Fibroblast of skin of back (primary cell): Measurements from ENCODE around the gene TPD52L2. TPM values are rescaled to one million over a fixed set of nuclear protein-coding genes. Genes with fewer than 3 reads are reported as not detected.

Experiments used
- DNase-seq: peaks from one replicate; pipeline ENCODE4 v3.0.0-alpha.2; 2013
- polyA plus RNA-seq, 2 experiments: library from polyadenylated mRNA; unstranded; fragments of 120-200 nt; gene quantifications; one replicate each; pipeline ENCODE4 v1.2.1, GENCODE V29; 2013; ENCODE audit not compliant: insufficient read length in 2 of 2

TPD52L2 gene
- polyA plus RNA-seq (2013, experiment 1 of 2; ENCODE audit: insufficient read length): 168 TPM
- 157 TPM for polyA plus RNA-seq (2013, experiment 2 of 2; ENCODE audit: insufficient read length)

DNA sequence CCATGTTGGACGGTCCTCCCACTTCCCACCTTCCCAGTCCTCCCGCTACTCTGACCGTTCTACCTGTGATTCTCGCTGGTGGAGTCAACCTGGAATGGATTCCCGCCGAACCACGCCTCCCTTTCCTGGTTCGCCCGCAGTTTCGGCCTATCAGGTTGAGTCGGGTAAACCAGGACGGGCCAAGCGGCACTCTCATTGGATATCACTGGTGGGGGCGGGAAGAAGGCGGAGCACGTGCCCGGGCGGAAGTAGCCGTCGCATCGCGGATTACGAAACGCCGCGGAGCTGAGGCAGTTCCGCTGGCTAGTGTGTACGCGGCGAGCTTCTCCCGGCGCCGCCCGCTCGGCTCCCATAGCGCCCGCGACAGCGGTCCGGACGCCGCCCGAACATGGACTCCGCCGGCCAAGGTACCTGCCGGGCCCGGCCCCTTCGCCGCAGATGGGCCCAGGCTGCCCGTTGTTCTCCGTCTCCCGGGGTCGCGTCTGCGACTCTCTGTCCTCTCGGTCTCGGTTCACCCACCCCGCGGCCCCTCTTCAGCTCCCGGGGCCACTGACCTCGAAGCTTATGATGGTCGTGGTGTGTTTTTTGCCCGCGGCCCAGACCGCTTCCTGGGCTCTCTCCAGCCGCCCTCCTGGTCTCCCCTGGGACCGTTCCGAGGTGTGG lies at the start of gene TPD52L2:
Gene TPD52L2, plus strand, starts transcription at position 293 of the 663 bp plus-strand sequence. Its CDS starts 96 bp downstream, at position 389.
- DNase-seq: peak; percentile 98

- DNase-seq: no peak
Observed at GRCh38 chr20:63815615-63816253, 49.3 kb upstream of the TPD52L2 start.

DNA sequence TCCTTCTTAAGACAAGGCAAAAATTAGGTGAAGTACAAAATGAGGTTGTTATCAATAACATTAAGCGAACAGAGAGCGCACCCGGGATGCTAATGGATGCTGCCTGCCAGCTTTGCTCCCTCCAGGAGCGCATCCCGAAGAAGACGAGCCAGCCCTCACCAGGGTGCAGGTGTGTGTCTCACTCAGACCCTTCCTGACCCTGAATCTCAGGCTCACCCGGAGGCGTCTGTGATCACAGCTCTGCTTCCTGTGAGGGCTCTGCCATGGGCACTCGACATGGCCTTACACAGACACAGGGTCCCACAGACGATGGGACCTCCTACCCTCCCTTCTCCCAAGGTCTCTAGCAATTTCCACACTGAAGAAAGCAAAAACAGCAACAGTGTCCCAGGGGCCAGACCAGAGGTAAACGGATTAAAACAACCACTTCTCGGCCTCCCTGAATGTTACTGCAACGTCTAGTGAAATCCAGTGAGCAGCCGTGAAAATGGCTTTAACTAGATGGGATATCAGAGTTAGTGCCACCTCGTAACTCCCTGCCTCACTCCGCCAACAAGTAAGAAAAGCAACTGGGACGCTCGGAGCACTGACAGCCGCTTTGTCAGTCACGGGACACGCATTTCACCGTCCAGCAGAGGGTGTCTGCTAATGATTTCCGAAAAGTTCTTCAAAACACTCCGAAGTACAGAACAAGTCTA lies 45.7 kb upstream of the TPD52L2 start:
- peak; percentile 11 for DNase-seq

DNA sequence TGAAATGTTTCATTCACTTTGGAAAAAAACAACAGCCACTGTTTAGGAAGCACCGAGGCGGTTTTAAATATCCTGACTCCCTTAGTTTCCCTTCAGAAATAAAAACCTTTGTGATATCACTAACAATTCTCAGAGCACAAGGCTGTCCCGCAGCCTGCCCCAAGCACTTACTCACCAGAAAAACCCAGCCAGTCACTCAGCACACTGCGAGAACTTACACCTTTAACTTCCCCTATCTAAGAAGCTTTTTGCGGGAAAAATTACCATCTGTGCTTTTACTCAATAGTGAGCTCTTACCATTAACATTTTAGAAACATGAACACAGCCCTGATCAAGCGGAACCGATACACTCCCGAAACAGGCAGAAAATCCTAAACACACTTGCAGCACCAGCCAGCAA lies 43.3 kb upstream of the TPD52L2 start:
- no peak for DNase-seq

DNA sequence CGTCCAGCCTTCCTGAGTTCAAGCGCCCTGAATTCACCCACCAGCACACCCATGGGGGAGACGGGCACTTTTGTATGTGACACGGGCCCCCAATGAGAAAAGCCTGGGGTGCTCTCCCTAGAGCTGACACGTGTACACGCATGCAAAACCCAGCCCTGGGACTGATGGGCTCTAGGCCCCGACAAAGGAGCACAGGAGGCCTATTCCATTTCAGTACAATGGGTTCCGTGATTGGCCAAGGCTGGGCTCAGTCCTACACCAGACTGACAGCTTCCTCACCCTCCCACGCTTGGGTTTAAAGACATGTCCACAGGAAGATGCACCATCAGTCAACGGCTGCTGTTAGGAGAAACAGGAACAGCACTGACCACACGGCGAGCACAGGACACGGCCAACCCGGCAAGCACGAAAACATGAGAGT lies 42.8 kb upstream of the TPD52L2 start:
- no peak for DNase-seq

DNA sequence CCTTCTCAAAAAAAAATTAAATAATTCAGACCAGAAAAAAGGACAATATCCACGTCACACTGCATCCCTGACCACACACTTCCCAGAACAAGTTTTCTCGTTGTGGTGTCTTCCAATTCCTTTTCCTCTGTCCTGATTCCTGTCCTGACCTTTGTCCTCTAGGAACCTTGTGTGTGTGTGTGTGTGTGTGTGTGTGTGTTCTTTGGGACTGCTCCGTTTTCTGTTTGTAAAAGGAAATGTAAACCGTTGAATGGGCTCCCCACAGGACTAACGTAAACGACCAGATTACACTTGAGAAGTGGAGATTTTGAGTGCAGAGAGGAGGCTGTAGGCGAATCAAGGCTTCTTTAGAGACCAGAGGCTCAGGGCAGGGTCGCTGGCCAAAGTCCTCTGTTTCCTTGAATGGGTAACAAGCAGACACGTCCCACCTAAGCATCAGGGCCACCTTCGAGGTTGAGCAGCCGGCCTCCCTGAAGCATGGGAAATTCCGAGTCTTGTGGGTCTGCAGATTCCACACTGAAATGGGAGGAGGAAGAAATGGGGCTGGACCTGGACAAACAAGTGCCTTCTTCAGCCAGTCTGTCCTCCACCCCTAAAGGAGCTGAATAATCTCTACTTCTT lies 41.3 kb upstream of the TPD52L2 start:
- no peak for DNase-seq

- DNase-seq: no peak
Observed at GRCh38 chr20:63825331-63826118, 39.5 kb upstream of the TPD52L2 start.

DNA sequence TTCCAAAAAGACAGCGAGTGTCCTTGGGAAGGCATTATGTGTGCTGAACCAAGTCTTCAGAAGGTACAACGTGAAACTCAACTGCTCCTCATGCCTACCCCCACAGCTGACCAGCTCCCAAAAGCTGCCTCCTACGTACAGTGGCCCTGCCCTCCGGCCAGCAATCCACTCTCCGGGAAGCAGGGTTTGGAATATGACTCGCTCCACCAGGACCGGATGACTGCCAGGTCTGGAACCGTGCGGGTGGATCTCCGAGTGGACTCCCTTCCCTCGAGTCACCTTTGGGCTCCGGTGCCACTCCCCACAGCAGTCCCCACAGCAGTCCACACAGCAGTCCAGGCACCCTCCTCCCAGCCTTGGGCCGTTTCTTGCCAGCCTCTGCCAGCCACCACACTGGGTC lies 38.3 kb upstream of the TPD52L2 start:
- DNase-seq: no peak

DNA sequence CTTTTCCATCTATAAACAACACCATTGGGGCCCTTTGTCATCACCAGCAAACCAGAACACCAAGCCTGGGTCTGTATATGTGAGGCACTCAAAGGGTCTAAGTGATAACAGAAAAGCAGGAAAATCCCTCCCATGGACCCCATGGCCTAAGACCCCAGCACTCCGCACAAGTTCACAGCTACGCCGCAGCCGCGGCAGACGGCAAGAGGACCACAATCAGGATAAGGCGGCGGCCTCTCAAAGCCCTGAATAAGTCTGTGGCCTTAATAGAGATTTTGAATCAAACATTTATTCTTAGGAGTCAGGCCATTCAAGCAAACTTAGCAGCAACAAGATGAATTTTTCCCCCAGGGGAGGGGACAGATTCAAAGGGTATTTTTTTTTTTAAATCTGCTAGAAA lies 36.9 kb upstream of the TPD52L2 start:
- DNase-seq: no peak

DNA sequence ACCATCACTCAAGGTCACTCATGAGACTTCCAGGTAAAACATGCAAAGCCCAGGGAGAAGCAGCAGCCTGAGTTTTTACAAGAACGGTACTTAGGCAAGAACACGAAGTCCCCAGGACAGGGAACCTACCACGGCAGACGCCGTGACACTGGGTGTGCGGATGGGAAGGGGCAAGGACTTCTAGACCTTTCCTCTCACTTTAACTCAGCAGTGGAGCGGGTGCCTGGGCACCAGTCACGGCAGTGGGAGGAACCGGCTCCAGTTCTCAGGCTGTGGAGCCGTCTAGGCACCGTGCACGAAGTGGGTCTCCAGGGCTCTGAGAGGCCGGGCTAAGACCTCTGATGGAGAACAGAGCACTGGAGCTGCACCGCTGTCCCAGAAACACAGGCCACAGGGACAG lies 36.5 kb upstream of the TPD52L2 start:
- no peak for DNase-seq

- DNase-seq: no peak
Observed at GRCh38 chr20:63828951-63829350, 36.1 kb upstream of the TPD52L2 start.

DNA sequence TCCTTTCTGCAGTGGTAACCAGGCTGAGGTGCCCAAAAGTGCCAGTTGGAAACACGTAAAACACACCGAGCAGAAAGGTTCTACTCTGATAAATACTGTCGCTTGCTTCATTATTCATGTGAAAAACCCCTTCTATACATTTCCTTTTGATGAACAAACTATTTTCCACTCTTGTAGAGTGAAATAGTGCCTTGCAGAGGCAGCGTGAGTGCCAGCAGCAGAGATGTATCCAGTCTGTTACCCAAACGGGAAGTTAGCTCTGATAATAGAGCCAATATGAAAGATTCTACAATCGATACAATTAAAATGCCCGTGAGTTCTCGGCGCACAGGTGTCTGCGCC lies 35.5 kb upstream of the TPD52L2 start:
- DNase-seq: no peak

DNA sequence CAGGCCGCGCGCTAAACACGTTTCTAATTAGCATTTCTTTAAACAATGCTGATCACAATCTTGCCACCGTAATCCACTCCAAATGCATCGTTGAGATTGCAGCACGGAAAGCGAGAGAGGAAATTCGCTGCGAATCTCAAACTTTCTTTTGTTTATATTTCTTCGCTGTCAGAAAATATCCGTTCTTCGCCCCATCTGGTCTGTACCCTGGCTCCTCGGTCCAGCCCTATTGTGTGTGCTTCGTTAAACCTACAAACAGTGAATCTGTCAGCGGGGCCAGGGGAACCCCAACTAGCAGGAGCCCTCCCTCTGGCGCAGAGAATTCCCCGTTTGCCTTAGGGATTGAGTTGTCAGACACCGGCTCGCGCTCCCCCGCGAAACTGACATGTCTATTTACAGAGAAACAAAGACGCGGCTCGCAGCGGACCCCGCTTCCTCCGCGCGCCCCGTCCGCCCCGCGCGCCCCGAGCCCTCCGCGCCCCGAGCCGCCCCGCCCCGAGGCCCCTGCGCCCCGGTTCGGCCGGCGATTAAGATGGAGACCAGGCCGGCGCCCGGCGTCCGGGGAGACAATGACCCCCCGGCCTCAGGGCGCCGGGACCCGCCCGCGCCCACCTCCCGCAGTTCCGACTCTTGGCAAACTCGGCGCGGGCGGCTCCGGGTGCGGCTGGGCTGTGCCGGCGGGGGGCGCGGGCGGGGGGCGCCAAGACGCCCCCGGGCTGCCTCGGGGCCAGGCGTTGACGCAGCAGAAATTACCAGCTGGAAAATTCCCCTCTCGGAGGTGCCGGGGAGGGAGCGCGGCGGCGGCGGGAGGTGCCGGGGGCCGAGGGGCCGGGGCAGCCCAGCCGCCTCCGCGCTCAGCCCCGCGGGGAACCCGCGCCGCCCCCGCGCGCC lies 34.9 kb upstream of the TPD52L2 start:
- no peak for DNase-seq

DNA sequence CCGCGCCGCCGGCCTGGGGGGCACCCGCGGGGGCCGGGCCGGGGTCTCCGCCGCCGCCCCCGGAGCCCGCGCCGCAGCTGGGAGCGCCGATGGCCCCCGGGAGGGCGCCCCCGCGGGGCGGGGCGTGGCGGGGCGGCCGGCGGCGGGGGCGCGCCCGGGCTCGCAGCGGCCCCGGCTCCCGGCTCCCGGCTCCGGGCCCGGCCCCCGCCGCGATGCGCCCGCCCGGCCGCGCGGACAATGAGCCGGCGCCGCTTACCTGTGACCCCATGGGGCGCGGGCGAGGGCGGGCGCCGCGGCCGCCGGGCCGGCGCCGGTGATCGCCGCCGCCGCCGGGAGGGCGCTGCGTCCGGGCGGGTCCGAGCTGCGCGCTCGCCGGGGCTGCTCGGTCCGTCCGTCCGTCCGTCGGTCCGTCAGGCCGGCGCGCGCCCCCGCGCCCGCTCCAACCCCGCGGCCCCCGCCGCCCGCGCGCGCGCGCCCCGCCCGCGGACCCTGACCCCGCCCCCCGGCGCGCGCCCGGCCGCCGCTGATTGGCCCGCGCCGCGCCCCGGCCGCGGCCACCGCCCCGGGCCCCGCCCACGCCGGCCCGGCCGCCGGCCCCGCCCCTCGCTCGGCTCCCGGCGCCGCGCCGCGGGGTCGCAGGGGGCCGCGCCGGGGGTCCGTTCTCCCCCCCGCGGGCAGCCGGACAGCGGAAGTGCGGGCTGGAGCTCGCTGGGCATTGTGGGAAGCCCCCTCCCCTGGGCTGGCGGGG lies 34.1 kb upstream of the TPD52L2 start, which contains the start of gene ZBTB46:
Gene ZBTB46, minus strand, starts transcription at position 424 of the 748 bp plus-strand sequence. CDS start 40,507 bp downstream, outside the sequence.
- peak; percentile 46 for DNase-seq

- DNase-seq: no peak
Observed at GRCh38 chr20:63831646-63831992, 33.5 kb upstream of the TPD52L2 start.

DNA sequence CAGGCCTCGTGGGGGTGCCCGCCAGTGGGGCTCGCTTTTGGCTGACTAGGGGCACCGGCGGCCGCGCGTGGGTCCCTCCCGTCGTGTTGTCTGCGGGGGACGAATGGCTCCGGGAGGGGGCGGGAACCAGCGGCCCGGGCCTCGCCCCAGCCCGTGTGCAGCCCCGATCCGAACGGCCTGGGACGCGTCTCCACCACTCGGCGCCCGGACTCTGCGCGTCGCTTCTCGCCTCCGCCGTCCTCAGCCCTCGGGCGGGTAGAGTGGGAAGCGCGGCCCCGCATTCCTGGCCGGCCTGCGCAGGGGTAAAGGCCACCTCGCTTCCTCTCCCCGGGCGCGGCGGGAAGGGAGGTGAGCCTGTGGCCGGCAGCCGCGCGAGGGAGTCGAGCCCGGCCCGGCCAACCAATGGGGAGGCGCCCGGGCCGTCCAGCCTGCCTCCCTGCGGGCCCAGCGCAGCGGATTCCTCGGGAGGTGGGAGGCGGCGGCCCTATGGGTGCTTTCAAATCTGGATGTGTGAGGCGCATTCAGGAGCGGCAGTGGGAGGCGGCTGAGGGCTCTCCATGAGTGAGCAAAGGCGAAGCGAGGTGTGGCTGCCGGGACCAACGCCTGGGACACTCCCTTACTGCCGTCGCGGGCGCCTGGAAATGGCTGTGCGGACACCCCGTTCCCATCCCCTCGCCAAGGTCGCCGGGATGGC lies 32.9 kb upstream of the TPD52L2 start:
- peak; percentile 6 for DNase-seq

DNA sequence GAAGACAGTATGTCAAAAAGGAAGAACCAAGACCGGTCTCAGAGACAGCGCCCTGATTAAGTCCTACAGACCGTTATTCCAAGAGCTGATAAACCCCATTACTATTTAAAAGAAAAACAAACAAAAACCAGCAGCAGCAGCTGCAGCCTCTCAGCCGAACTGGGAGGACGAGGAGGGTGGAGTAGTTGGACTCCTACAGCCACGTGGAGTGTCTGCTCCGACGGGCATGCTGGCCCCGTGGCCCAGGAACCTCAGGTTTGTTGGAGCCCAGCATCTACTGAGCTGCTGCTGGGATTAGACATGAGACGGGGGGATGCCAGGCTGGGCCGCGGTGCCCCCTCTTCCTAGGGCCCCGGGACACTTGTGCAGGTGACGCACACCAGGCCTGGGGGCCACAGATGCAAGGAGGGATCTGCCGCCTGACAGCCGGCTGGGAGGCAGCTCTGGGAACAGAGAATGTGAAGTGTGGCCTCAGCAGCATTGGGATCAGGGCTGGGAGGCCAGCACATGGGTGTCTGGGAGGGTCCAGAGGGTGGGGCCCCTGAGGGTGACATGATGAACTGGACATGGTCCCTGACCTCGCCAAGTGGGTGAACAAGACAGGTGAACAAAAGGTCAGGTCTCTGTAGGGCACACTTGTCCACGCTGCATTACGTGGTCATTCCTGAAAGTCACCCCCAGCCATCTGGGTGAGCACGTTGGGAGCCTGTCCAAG lies 31.1 kb upstream of the TPD52L2 start:
- peak; percentile 73 for DNase-seq

DNA sequence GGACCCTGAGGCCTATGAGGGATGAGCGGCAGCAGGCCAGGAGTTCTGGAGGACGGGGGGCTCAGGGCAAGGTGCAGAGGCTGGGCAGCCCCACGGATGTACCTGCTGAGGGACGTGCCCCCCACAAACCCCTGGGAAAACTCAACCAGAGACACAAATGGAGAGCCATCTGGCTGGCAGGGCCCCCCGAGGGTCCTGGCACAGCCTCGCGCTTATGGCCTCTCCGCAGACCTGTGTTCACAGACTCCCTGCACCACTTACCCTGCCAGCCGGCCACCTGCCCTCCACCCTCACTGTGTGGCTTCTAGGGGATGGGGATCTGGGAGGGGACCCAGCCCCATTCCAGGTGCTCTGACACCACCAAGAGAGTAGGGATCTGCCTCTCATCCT lies 30.6 kb upstream of the TPD52L2 start:
- no peak for DNase-seq
